GM12878 (cell line): ENCODE data around the gene RARB. TPM values are rescaled to one million over a fixed set of nuclear protein-coding genes. Genes with fewer than 3 reads are reported as not detected.

ENCODE experiments used
- ATAC-seq: fragments of 200-7000 bp; cut with Tn5 transposase; 3 replicates; pipeline ENCODE4 v1.9.1; 2020; ENCODE audit warnings: mild to moderate bottlenecking, moderate library complexity
- BruUV-seq: library from RNA; stranded (reverse); fragments of 400-500 nt; replicated peaks from 2 replicates; lab custom pipeline; 2021; lab: Mats Ljungman, UMichigan
- CTCF ChIA-PET: fragments of 300-600 bp; sonication (Branson Sonifier 250); formaldehyde crosslinking; extraction: SDS; loops from one replicate; lab custom pipeline; 2021; ENCODE audit warnings: inconsistent platforms; lab: Yijun Ruan, JAX
- POLR2A ChIA-PET: fragments of 350-600 bp; formaldehyde crosslinking; extraction: SDS; loops from one replicate; lab custom pipeline; 2021; ENCODE audit warnings: inconsistent platforms; lab: Charles Lee
- RAD21 ChIA-PET: fragments of 300-600 bp; sonication (Branson Sonifier 250); formaldehyde crosslinking; loops from one replicate; lab custom pipeline; 2023; ENCODE audit warnings: antibody characterized with exemption; ENCODE audit not compliant: unreplicated experiment; lab: Charles Lee
- SMC1A ChIA-PET: fragments of 300-600 bp; sonication (Branson Sonifier 250); formaldehyde crosslinking; loops from one replicate; lab custom pipeline; 2023; ENCODE audit not compliant: unreplicated experiment, uncharacterized antibody; lab: Charles Lee
- DNase-seq: peaks from one replicate; pipeline ENCODE4 v3.0.0-alpha.2; 2011; ENCODE audit warnings: low read depth, low spot score
- FAIRE-seq: peaks from 3 replicates; lab custom pipeline; 2011; peaks lifted over from hg19 to GRCh38; lab: Jason Lieb, UNC
- H2AFZ ChIP-seq: 2 replicates; pipeline ENCODE4 v1.6.0; 2011; ENCODE audit warnings: low read depth, low read length, control low read depth; ENCODE audit not compliant: control insufficient read depth
- H3K27ac ChIP-seq: 2 replicates; pipeline ENCODE4 v1.5.1; 2011; ENCODE audit warnings: control low read depth; ENCODE audit not compliant: control insufficient read depth, insufficient read depth
- H3K27me3 ChIP-seq, 2 experiments: replicated peaks in 1 of 2; 2 replicates each; pipeline versions ENCODE4 v1.6.0 to v1.6.1; 2011; ENCODE audit warnings: low read length in 1 of 2; ENCODE audit not compliant: control insufficient read depth in 2 of 2, insufficient read depth in 2 of 2
- H3K36me3 ChIP-seq, 2 experiments: 2 replicates each; pipeline ENCODE4 v1.5.1; 2011; ENCODE audit warnings: low read length in 1 of 2; ENCODE audit not compliant: control insufficient read depth in 2 of 2, insufficient read depth in 2 of 2
- H3K4me1 ChIP-seq: 2 replicates; pipeline ENCODE4 v1.6.1; 2011; ENCODE audit warnings: mild to moderate bottlenecking, low read length, moderate library complexity, mixed read lengths; ENCODE audit not compliant: control insufficient read depth, insufficient read depth
- H3K4me2 ChIP-seq: 2 replicates; pipeline ENCODE4 v1.6.0; 2011; ENCODE audit warnings: control low read depth; ENCODE audit not compliant: control insufficient read depth, insufficient read depth
- H3K4me3 ChIP-seq: fragments of 200-600 bp; sonication (generic); 2 replicates; pipeline ENCODE4 v1.5.1; 2016
- H3K79me2 ChIP-seq: 2 replicates; pipeline ENCODE4 v1.6.0; 2011; ENCODE audit warnings: low read length; ENCODE audit not compliant: control insufficient read depth, insufficient read depth
- H3K9ac ChIP-seq: 2 replicates; pipeline ENCODE4 v1.8.0; 2011; ENCODE audit warnings: low read length, control low read depth, mixed read lengths; ENCODE audit not compliant: control insufficient read depth, insufficient read depth
- H3K9me3 ChIP-seq: replicated peaks from 3 replicates; pipeline ENCODE4 v1.5.1; 2011; ENCODE audit warnings: mild to moderate bottlenecking, low read length; ENCODE audit not compliant: control insufficient read depth, insufficient read depth
- H4K20me1 ChIP-seq: 2 replicates; pipeline ENCODE4 v1.6.0; 2011; ENCODE audit not compliant: control insufficient read depth, insufficient read depth
- ETV6 ChIP-seq, 2 experiments: fragments of 450-650 bp in 1 of 2; IDR thresholded peaks in 1 of 2; conservative IDR thresholded peaks in 1 of 2; 2 replicates each; pipeline ENCODE4 v1.6.1; 2014; ENCODE audit warnings: antibody characterized with exemption in 1 of 2, borderline replicate concordance in 1 of 2, low read depth in 1 of 2, mild to moderate bottlenecking in 1 of 2, moderate library complexity in 1 of 2
- POLR2A ChIP-seq: IDR thresholded peaks from 2 replicates; pipeline ENCODE4 v1.6.1; 2011; ENCODE audit warnings: low read depth, mild to moderate bottlenecking, low read length
- SMAD5 ChIP-seq: IDR thresholded peaks from 2 replicates; pipeline ENCODE4 v1.6.1; 2016; ENCODE audit warnings: antibody characterized with exemption, low read depth
- SREBF2 ChIP-seq: IDR thresholded peaks from 2 replicates; pipeline ENCODE4 v1.6.1; 2012; ENCODE audit warnings: mild to moderate bottlenecking, low read length
- ZNF622 ChIP-seq: fragments of 450-650 bp; IDR thresholded peaks from 2 replicates; pipeline ENCODE4 v1.6.1; 2017; ENCODE audit warnings: mild to moderate bottlenecking, inconsistent platforms
- ZSCAN29 ChIP-seq: fragments of 450-650 bp; IDR thresholded peaks from 2 replicates; pipeline ENCODE4 v1.6.1; 2017; ENCODE audit warnings: mild to moderate bottlenecking, moderate library complexity
- ZZZ3 ChIP-seq: IDR thresholded peaks from 2 replicates; pipeline ENCODE4 v1.6.1; 2011; ENCODE audit warnings: low read depth; ENCODE audit not compliant: control insufficient read depth, insufficient read length
- WGBS: methylation state at CpG from one replicate; pipeline ENCODE4 v1.1.6; 2016; ENCODE audit warnings: low lambda C conversion rate; ENCODE audit not compliant: insufficient replicate concordance, insufficient coverage; ENCODE audit errors: missing lambda C conversion rate; 5-methylcytosine and 5-hydroxymethylcytosine counted together
- in situ Hi-C: fragments of 300-500 bp; cut with MboI; formaldehyde crosslinking; loops from 9 replicates; pipeline ENCODE4 v1.14.3; 2018; ENCODE audit warnings: mixed read lengths
- intact Hi-C: fragments of 100-400 bp; cut with micrococcal nuclease; formaldehyde crosslinking; loops from one replicate; pipeline ENCODE4 v1.14.2; 2022; ENCODE audit not compliant: unreplicated experiment
- polyA plus RNA-seq, 11 experiments: library from polyadenylated mRNA; depleted of rRNA in 4 of 11; unstranded in 6 of 11; stranded (reverse) in 5 of 11; fragments of >200 nt; fragmentation: Nextera tagmentation in 4 of 11; fragmentation: Illumina TruSeq in 1 of 11; extraction: Ambion mirVana in 4 of 11; extraction: Trizol in 1 of 11; gene quantifications; 1 replicate in 1 of 11; 2 replicates in 10 of 11; pipeline versions ENCODE4 v1.2.1 to v1.2.3, GENCODE V29; 2011 to 2016; ENCODE audit warnings: inconsistent platforms in 2 of 11, missing spikeins in 2 of 11, low read depth in 1 of 11
- total RNA-seq, 4 experiments: library from RNA; depleted of rRNA in 3 of 4; stranded (reverse); fragments of >200 nt in 3 of 4; fragmentation: Illumina TruSeq in 1 of 4; extraction: Trizol in 1 of 4; gene quantifications; 2 replicates each; pipeline versions ENCODE4 v1.2.1 to v1.2.3, GENCODE V29; 2013 to 2021
- TF ChIP-seq, protein P1 (sequence below): IDR thresholded peaks from 2 replicates; pipeline ENCODE4 v1.6.1; 2012; ENCODE audit warnings: low read depth, low read length, improper control_type of control experiment
- TF ChIP-seq, protein P2 (sequence below): fragments of 450-650 bp; IDR thresholded peaks from 2 replicates; pipeline ENCODE4 v1.6.1; 2018; ENCODE audit warnings: mild to moderate bottlenecking, low read depth, moderate library complexity; ENCODE audit not compliant: partially characterized antibody

Gene RARB
- total and polyA plus RNA-seq, 10 of the 15 experiments (the other 5 are each of a cell fraction or from before 2014, with no cell fraction given), result 0.05 to 0.06 TPM; not detected in 8

DNA sequence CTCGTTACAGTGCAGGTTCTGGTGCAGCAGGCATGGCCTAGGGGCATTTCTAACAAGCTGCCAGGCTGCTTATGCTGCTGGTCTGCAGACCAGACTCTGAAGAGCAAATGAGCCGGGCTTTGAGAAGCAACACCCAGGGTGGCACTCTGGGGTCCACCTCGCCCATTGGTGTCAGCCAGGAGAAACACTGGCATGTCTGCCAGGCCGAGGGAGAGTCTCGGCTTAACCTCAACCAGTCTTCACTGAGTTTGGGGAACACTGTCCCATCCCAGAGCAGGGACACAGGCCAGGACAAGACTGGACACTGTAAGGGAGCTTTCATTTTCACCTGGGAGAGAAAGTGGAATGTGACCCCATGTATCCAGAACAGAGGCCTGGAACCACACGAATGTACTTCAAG is 143.2 kb downstream of the RARB start (continued):
- no peak for TF ChIP-seq ZSCAN29
- no peak for TF ChIP-seq ZZZ3
- TF ChIP-seq ETV6 (conservative IDR thresholded peaks at IDR 0.05 in 1 of 2, IDR thresholded peaks at IDR 0.05 in 1 of 2; ENCODE audit: borderline replicate concordance in 1 of 2, low read depth in 1 of 2), result no peak
- TF ChIP-seq, protein P1, sequence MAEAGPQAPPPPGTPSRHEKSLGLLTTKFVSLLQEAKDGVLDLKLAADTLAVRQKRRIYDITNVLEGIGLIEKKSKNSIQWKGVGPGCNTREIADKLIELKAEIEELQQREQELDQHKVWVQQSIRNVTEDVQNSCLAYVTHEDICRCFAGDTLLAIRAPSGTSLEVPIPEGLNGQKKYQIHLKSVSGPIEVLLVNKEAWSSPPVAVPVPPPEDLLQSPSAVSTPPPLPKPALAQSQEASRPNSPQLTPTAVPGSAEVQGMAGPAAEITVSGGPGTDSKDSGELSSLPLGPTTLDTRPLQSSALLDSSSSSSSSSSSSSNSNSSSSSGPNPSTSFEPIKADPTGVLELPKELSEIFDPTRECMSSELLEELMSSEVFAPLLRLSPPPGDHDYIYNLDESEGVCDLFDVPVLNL, result no peak
- no peak for TF ChIP-seq ZNF622
- TF ChIP-seq, all 136 proteins: peak for 0

DNA sequence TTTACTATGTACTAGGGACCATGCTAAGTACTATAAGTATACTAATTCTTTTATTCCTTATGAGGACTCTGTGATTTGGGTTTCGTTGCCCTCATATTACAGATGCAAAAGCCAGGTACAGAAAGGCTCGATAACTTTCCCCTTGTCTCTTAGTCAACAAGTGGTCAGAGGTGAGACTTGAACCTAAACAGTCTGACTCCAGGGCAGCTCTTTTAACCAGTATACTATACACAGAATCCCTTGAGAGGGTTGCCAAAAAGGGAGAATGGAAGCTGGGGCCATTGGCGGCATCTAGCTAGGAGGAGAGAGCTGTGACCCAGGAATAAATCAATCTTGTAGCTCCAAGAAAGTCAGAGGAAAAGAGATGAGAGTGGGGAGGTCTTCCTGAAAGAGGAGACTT is 144.3 kb downstream of the RARB start:
- RAD21 ChIA-PET, result no interaction called here
- H4K20me1 ChIP-seq, result no peaks in the 10 kb centered on the region

More for the DNA sequence above, 144.3 kb downstream of the RARB start:
- intact Hi-C loops, result no loop called here
- no peak overlapping the region for H3K4me2 ChIP-seq
- CTCF ChIA-PET, result no interaction called here
- in situ Hi-C loops, result no loop called here
- DNase-seq (no peak), ATAC-seq (no peak), FAIRE-seq (no peak)
- no peaks in the 10 kb centered on the region; a peak in 1 of 4 replicates for H3K27me3 ChIP-seq
- H3K36me3 ChIP-seq, result no peaks in the 10 kb centered on the region
- H3K9me3 ChIP-seq, result no peaks in the 10 kb centered on the region
- SMC1A ChIA-PET, result interaction anchor here (1.8 kb wide), 1 partner anchor 10 kb away, joined by 4 read pairs; no protein-coding TSS in a partner anchor
- no TSS peak for BruUV-seq
- 43% methylated on average over 3 of the region's 3 CpGs for WGBS
- no peak overlapping the region for H3K9ac ChIP-seq
- H2AFZ ChIP-seq, result no peak overlapping the region
- POLR2A ChIA-PET, result no interaction called here
- no peak for TF ChIP-seq SMAD5
- no peak for TF ChIP-seq SREBF2
- TF ChIP-seq, protein P2, sequence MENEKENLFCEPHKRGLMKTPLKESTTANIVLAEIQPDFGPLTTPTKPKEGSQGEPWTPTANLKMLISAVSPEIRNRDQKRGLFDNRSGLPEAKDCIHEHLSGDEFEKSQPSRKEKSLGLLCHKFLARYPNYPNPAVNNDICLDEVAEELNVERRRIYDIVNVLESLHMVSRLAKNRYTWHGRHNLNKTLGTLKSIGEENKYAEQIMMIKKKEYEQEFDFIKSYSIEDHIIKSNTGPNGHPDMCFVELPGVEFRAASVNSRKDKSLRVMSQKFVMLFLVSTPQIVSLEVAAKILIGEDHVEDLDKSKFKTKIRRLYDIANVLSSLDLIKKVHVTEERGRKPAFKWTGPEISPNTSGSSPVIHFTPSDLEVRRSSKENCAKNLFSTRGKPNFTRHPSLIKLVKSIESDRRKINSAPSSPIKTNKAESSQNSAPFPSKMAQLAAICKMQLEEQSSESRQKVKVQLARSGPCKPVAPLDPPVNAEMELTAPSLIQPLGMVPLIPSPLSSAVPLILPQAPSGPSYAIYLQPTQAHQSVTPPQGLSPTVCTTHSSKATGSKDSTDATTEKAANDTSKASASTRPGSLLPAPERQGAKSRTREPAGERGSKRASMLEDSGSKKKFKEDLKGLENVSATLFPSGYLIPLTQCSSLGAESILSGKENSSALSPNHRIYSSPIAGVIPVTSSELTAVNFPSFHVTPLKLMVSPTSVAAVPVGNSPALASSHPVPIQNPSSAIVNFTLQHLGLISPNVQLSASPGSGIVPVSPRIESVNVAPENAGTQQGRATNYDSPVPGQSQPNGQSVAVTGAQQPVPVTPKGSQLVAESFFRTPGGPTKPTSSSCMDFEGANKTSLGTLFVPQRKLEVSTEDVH, result no peak
- no peak for TF ChIP-seq POLR2A
- H3K4me3 ChIP-seq, result no peak overlapping the region
- H3K27ac ChIP-seq, result no peak overlapping the region
- H3K79me2 ChIP-seq, result no peaks in the 10 kb centered on the region
- no peaks in the 10 kb centered on the region for H3K4me1 ChIP-seq
